Type B pancreatic cell (in vitro differentiated cells): Measurements from ENCODE around the gene CLGN. TPM values are rescaled to one million over a fixed set of nuclear protein-coding genes. Genes with fewer than 3 reads are reported as not detected.
"Not testable (repeated sequence)": the region's sequence is repeated elsewhere in the genome, so short reads cannot be mapped to it uniquely, and the experiment has no call there.

ENCODE experiments used
- DNase-seq: peaks from one replicate; pipeline ENCODE4 v3.0.0; 2021; ENCODE audit warnings: mixed read lengths; ENCODE audit not compliant: unreplicated experiment; ENCODE audit errors: extremely low spot score
- H3K27ac Mint-ChIP-seq: 2 replicates; pipeline ENCODE4 v1.8.0; 2021; ENCODE audit warnings: mild to moderate bottlenecking, mixed read lengths
- H3K27me3 Mint-ChIP-seq: 2 replicates; pipeline ENCODE4 v1.8.0; 2021; ENCODE audit warnings: mixed read lengths
- H3K36me3 Mint-ChIP-seq: 2 replicates; pipeline ENCODE4 v1.8.0; 2021; ENCODE audit warnings: mixed read lengths
- H3K4me1 Mint-ChIP-seq: one replicate; pipeline ENCODE4 v1.8.0; 2021; ENCODE audit warnings: mixed read lengths; ENCODE audit not compliant: unreplicated experiment
- H3K4me3 Mint-ChIP-seq: 2 replicates; pipeline ENCODE4 v1.8.0; 2021; ENCODE audit warnings: mild to moderate bottlenecking, mixed read lengths
- H3K9me3 Mint-ChIP-seq: 2 replicates; pipeline ENCODE4 v1.8.0; 2021; ENCODE audit warnings: mixed read lengths
- total RNA-seq: library from RNA; stranded (reverse); gene quantifications from 2 replicates; pipeline ENCODE4 v1.2.1, GENCODE V29; 2021; ENCODE audit warnings: low replicate concordance
- TF ChIP-seq, protein P1 (sequence below): fragments of 200-600 bp; sonication (generic); conservative IDR thresholded peaks from 2 replicates; pipeline ENCODE4 v1.5.0; 2021; ENCODE audit warnings: antibody characterized with exemption, mild to moderate bottlenecking

The CLGN gene
- total RNA-seq, 1 donor from 2014 or later = 6.4 TPM

DNA sequence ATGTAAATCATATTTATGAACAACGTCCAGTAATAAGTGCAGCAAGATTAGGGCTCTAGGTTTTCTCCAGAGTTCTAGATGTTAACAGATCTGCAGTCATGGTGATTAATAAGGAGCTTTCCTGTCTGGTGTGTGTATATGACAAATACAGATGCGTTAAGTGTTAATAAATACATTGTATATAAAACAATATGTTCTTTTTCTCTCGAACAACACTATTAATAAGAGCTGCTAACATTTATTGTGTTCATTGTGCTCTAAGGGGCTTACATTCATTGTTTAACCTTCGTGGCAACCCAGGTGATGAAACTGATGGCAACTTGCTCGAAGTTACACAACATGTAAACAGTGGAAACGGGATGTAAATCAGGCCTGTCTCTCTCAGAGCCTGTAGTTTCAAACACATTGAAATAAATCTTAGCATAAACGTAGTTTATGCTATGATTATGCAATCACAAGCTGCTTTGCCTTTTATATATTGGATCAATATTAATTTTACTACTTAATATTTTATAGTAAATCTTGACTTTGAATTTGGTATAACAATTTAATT, 547 bp upstream of the CLGN start:
- H3K27ac Mint-ChIP-seq = peak overlapping the region; percentile 2
- TF ChIP-seq, protein P1, sequence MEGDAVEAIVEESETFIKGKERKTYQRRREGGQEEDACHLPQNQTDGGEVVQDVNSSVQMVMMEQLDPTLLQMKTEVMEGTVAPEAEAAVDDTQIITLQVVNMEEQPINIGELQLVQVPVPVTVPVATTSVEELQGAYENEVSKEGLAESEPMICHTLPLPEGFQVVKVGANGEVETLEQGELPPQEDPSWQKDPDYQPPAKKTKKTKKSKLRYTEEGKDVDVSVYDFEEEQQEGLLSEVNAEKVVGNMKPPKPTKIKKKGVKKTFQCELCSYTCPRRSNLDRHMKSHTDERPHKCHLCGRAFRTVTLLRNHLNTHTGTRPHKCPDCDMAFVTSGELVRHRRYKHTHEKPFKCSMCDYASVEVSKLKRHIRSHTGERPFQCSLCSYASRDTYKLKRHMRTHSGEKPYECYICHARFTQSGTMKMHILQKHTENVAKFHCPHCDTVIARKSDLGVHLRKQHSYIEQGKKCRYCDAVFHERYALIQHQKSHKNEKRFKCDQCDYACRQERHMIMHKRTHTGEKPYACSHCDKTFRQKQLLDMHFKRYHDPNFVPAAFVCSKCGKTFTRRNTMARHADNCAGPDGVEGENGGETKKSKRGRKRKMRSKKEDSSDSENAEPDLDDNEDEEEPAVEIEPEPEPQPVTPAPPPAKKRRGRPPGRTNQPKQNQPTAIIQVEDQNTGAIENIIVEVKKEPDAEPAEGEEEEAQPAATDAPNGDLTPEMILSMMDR = no peak
- no peaks in the 10 kb centered on the region for H3K9me3 Mint-ChIP-seq
- H3K36me3 Mint-ChIP-seq = no peaks in the 10 kb centered on the region
- H3K4me1 Mint-ChIP-seq = no peaks in the 10 kb centered on the region
- DNase-seq = no peak
- peaks cover 38% of the 10 kb centered on the region for H3K27me3 Mint-ChIP-seq
- peak overlapping the region; percentile 88 for H3K4me3 Mint-ChIP-seq

DNA sequence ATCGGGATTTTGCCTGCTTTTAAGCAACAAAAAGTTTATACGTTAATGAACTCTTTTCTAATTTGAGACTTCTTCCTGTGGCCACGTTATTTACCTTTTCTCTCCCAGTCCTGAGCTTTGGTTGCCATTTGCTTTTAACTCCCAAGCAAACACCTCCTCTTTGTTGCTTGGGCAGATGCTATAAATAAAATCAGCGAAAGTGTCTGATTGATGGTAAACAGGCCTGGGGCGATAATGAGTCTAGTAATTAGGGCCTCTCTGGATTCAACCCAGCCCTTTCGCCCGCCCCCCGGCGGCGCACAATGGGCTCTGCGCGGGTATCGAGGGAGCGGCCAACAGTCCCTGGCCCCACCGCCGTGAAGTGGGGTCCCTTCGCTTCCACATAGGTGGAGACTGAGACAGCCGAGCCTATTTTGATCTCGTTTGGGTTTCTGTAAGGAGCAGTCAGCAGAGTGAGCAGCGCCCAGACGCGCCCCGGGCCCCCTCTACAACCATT, 790 bp downstream of the CLGN start:
- no peaks in the 10 kb centered on the region for H3K9me3 Mint-ChIP-seq
- H3K27me3 Mint-ChIP-seq = peaks cover 41% of the 10 kb centered on the region
- TF ChIP-seq, protein P1 = peak; percentile 19
- H3K4me3 Mint-ChIP-seq = peak overlapping the region; percentile 88
- no peaks in the 10 kb centered on the region for H3K4me1 Mint-ChIP-seq
- no peaks in the 10 kb centered on the region for H3K36me3 Mint-ChIP-seq
- peak overlapping the region; percentile 38 for H3K27ac Mint-ChIP-seq
- DNase-seq = no peak

DNA sequence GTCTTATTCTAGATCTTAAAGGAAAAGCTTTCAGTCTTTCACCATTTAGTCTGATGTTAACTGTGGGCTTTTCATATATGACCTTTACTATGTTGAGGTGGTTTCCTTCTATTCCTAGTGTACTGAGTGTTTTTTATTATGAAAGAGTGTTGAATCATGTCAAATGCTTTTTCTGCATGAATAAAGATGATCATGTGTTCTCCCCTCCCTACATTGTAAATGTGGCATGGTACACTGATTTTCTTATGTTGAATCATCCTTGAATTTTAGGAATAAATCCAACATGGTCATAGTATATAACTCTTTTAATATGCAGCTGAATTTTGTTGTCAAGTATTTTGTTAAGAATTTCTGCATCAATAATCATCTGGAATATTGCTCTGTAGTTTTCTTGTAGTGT, 4.3 kb downstream of the CLGN start:
- Mint-ChIP-seq H3K27ac (no peak overlapping the region), H3K36me3 (no peaks in the 10 kb centered on the region), H3K4me1 (no peaks in the 10 kb centered on the region), H3K4me3 (no peak overlapping the region), H3K27me3 (peaks cover 35% of the 10 kb centered on the region), H3K9me3 (no peaks in the 10 kb centered on the region)
- no peak for DNase-seq
- TF ChIP-seq, protein P1 = no peak

DNA sequence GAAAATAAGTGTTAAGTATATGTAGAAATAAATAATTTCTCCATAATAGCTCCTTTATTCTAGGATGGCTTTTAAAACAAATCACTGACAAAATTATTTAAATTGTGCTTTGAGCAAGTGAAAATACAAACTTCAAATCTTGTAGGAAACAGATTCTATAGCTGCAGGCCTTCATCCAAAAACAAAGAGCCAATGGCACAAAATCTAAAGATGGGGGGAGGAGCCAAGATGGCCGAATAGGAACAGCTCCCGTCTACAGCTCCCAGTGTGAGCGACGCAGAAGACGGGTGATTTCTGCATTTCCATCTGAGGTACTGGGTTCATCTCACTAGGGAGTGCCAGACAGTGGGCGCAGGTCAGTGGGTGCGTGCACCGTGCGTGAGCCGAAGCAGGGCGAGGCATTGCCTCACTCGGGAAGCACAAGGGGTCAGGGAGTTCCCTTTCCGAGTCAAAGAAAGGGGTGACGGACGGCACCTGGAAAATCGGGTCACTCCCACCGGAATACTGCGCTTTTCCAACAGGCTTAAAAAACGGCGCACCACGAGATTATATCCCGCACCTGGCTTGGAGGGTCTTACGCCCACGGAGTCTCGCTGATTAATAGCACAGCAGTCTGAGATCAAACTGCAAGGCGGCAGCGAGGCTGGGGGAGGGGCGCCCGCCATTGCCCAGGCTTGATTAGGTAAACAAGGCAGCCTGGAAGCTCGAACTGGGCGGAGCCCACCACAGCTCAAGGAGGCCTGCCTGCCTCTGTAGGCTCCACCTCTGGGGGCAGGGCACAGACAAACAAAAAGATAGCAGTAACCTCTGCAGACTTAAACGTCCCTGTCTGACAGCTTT, 14.1 kb downstream of the CLGN start:
- H3K36me3 Mint-ChIP-seq, DNase-seq, H3K27ac Mint-ChIP-seq, H3K27me3 Mint-ChIP-seq, H3K4me3 Mint-ChIP-seq, H3K4me1 Mint-ChIP-seq, H3K9me3 Mint-ChIP-seq: not testable (repeated sequence)

DNA sequence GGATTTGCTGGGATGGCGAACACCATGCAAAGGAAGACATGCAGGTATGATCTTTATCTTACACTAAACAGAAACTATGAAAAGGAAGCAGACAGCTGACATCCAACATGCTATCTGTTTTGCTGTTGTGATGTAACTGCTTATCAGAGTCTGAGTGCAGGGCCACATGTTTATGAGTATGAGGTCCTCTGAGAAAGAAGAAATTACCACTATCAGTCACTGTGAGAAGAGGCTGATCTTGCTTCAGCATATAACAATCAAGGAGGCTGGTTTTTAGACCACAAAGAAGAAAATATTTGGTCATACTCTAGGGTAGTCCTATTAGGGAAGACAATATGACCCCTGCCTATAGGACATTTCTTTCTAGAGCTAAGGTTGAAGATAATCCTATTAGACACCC, 18.5 kb downstream of the CLGN start:
- no peaks in the 10 kb centered on the region for H3K27me3 Mint-ChIP-seq
- H3K36me3 Mint-ChIP-seq = no peaks in the 10 kb centered on the region
- DNase-seq = no peak
- no peaks in the 10 kb centered on the region for H3K9me3 Mint-ChIP-seq
- H3K4me1 Mint-ChIP-seq = no peaks in the 10 kb centered on the region
- H3K4me3 Mint-ChIP-seq = no peak overlapping the region
- H3K27ac Mint-ChIP-seq = no peak overlapping the region
- TF ChIP-seq, protein P1 = no peak

DNA sequence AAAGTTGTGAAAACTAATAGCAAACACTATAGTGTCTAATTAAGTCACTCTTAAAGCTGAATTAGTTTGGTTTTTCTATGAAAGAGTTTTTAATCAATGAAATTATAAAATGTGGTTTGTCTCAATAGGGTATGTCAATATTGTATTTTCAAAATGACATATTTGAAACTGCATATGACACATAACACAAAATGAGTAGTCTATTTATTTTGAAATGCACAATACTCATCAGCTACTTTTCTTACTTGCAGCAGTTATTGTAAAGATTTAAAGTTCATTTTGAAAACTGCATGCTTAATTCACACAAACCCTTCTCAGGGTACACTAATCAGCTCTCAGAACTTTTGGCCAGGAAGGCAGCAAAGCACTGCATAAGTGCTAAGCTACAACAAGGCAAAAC, 21.2 kb downstream of the CLGN start:
- Mint-ChIP-seq H3K36me3 (no peaks in the 10 kb centered on the region), H3K27me3 (no peaks in the 10 kb centered on the region), H3K4me1 (no peaks in the 10 kb centered on the region), H3K27ac (no peak overlapping the region), H3K9me3 (no peaks in the 10 kb centered on the region), H3K4me3 (no peak overlapping the region)
- TF ChIP-seq, protein P1 = no peak
- DNase-seq = no peak
